GM19438 (cell line): ENCODE measurements around the gene SLC39A3.

Experiments
- ATAC-seq: cut with Tn5 transposase; IDR thresholded peaks from one replicate; pipeline ENCODE4 v1.9.1; 2021; ENCODE audit warnings: low read depth; ENCODE audit not compliant: unreplicated experiment

SLC39A3 gene

DNA sequence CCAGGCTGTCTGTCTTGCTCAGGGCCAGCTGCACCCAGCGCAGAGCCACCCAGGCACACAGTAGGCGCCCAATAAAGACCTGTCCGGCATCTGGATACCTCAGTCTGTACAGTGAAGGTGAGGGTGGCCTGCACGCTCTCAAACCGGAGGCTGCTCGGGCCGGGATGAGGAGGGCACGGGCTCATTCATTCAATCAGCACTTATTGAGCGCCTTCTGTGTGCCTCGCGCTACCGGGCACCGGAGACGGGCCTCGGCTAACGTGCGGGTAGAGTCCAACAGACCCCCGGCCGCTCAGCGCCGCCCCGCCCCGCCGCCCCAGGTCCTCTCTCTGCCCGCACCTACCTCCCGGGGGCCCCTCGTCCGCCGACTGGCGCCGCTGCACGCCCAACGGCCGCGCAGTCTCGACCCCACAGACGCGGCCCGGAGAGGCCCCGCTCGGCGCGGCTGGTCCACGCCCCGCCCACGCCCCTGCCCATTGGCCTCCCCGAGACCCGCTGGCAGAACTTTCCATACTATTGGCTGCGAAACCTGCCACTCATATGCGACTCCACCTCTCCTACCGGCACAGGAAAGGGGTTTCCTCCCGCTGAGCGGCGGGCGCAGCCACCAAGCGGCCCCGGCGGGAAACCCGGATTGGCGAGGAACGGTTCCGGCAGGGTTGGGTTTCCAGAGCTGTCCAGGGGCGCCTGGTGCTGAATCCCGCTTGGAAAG lies at the start of gene SLC39A3:
TSS of gene SLC39A3 (minus strand) at position 416 of the 712 bp plus-strand sequence. CDS start 2,760 bp downstream, outside the sequence.
- peak; percentile 92 for ATAC-seq

DNA sequence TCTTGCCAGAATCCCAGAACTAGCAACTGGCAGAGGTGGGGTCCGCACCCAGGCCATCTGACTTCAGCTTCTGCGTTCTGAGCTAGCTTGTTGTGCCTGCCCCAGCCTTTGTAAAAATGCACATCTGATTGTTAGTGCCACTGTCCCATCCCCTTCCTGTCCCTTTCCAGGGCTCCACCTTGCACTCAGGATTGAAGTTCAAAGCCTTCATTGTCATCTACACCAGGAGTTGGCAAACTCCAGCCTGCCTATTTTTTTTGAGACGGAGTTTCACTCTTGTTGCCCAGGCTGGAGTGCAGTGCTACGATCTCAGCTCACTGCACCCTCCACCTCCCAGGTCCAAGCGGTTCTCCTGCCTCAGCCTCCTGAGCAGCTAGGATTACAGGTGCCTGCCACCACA lies 48.4 kb upstream of the SLC39A3 start:
- no peak for ATAC-seq

DNA sequence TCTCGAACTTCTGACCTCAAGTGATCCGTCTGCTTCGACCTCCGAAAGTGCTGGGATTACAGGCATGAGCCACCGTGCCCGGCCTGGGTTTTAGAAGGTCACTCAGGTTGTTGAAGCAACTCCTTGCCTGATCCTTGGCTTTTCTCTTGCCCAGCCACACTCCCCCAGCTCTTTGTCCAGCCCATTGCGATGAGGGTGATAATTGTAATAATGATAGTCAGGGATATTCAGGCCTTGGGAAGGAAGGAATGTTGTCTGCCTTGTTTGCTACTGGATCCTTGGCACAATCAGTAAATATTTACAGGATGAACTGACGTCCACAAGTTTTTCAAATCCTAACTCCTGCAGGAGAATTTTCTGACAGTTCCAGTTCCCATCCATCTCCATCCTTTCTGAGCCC lies 47.3 kb upstream of the SLC39A3 start:
- no peak for ATAC-seq

DNA sequence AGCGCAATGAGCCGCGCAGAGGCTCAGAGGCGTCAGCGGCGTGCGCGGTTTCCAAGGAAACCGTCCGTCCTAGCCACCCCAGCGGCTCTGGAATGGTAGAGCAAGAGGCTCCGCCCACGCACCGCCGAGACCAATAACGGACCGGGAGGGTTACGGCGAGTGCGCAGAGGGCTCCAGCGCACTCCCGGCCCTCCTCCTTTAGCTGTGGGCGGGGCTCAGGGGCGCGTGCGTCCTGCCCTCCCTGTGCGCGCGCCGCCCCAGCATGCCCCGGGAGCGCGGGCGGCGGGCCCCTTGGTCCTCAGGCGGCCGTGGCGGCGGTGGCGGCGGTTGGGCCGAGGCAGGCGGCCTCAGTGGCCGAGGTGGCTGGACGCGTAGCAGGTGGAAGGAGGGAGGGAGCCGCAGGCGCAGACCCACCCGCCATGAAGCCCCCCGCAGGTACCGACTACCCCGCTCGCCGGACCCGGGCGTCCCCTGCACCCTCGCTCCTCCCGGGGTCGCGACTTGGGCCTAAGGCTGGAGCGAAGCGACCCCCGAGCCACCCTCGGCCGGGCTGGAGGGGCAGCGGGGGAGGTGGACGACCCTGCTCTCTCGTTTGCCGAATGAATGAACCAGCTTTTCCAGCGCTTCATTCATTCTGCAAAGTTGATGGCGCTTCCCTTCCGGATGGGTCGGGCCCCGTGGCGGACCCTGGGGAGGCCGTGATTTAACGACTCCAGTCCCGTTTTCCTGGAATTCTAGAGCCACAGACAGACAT lies 45.6 kb upstream of the SLC39A3 start, which contains the start of gene THOP1:
TSS of gene THOP1 (plus strand) at position 260 of the 754 bp plus-strand sequence. CDS start at position 420, 160 bp downstream.
- ATAC-seq = peak; percentile 58

DNA sequence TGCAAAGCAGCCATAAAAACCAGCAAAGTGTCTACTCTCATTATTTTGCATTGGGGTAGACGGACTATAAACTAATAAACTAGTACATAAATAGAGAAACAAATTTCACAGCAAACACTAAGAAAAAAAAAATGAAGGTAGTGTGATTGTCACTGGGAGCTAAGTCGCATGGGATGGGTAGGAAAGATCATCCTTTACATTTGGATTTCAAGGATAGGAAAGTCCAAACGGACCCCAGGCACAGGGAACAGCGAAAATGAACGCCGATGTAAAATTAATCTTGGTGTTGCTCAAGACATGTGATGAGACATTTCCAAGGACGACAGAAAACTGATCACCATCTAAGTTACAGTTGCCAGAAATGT lies 43.9 kb upstream of the SLC39A3 start:
- ATAC-seq = no peak

GRCh38 chr19:2782936-2783780 lies 43.3 kb upstream of the SLC39A3 start, which contains the start of gene SGTA:
SGTA (minus strand) TSS chr19:2783273; CDS start chr19:2769068, 14,205 bp downstream.
- ATAC-seq = peak; percentile 76

- no peak for ATAC-seq
Observed at GRCh38 chr19:2782329-2782935, 42.6 kb upstream of the SLC39A3 start.

- no peak for ATAC-seq
Observed at GRCh38 chr19:2780284-2780683, 40.5 kb upstream of the SLC39A3 start.

GRCh38 chr19:2779121-2779740 lies 39.4 kb upstream of the SLC39A3 start:
- no peak for ATAC-seq

DNA sequence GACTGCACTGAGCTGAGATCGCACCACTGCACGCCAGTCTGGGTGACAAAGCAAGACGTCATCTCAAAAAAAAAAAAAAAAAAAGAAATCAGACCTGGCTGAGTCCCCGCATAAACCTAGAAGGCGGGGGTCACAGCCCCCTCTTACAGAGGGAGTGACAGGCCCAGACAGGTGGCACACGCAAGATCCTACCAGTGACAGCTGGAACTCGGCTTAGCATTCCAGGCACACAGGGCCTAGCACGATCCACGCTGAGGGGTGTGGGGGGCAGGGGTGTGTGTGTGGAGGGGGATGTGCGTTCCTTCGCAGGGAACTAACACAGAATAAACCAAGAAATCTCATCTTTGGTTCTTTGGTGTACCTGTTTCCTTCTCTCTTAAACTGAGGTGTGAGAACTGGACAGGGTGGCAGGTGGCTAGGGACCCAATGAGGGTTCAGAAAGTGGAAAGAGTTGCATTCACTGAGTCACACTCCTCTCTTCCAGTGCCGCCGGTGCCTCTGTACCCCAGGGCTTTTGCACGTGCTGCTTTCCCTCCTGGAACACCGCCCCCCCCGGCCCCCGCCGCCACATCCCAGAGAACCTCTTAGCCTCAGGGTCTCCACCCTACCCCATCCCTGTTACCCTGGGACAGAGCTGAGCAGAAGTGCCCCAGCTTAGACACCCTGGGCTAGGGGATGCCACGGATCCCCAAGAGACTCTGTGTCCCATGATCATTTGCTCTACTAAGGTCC lies 38.3 kb upstream of the SLC39A3 start:
- ATAC-seq = no peak

DNA sequence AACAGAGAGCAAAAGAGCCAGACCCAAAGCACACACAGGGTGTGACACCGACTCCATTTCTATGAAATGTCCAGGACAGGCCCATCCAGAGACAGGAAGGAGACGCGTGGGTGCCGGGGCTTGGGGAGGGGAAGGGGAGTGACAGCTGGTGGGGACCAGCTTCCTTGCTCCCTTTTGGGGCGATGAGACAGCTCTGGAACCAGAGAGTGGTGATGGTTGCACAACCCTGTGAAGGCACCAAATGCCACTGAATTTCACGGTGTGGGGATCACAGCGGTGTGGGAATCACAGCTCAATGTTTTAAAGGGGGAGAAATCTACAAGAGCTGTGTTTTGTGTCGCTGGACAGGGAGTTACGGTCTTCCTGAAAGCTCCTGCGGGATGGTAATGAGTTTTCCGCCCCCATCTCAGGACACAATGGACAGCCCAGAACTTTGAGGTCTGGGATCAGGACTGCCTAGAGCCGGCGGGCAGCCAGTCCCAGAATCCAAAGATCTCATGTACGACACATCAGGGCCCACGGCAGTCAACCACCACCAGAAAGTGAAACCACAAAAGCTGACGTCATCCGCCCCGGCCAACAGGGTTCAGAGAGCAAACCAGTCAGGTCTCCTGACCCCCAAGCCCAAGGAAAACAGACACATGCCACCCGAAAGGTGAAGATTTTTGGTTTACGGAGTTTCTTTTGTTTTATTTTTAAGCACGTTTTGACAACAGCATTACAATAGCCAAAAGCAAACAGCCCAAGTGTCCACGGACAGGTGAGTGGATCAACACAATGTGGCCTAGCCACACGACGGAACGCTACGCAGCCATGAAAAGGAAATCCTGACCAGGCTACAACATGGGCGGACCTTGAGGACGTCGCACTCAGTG lies 36.0 kb upstream of the SLC39A3 start:
- ATAC-seq = no peak

DNA sequence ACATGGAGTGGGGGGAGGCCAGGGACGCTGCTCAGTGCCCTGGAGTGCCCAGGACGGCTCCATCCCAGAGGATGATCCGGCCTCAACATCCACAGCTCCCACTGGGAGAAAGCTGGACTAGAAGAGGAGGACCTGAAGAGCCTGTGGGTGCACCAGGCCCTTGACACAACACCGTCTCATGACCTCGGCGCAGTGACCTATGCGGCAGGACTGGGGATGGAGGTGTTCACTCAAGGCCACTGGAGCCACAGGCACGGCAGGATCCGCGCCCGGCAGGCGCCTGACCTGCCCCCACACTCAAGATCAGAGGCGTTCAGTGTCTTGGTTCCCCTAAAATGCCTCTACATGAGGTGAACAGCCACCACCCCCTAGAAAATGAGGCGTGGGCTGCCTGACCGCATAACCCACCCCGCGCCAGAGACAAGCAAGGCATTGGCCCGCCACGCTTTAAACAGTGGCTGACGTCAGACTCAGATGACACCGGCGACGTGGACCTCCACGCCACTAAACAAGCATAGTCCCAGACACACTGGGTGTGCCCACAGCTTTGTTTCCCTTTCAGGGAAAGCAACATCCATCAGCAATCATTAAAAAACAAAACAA lies 35.2 kb upstream of the SLC39A3 start:
- no peak for ATAC-seq

GRCh38 chr19:2774083-2774679 lies 34.4 kb upstream of the SLC39A3 start:
- no peak for ATAC-seq

DNA sequence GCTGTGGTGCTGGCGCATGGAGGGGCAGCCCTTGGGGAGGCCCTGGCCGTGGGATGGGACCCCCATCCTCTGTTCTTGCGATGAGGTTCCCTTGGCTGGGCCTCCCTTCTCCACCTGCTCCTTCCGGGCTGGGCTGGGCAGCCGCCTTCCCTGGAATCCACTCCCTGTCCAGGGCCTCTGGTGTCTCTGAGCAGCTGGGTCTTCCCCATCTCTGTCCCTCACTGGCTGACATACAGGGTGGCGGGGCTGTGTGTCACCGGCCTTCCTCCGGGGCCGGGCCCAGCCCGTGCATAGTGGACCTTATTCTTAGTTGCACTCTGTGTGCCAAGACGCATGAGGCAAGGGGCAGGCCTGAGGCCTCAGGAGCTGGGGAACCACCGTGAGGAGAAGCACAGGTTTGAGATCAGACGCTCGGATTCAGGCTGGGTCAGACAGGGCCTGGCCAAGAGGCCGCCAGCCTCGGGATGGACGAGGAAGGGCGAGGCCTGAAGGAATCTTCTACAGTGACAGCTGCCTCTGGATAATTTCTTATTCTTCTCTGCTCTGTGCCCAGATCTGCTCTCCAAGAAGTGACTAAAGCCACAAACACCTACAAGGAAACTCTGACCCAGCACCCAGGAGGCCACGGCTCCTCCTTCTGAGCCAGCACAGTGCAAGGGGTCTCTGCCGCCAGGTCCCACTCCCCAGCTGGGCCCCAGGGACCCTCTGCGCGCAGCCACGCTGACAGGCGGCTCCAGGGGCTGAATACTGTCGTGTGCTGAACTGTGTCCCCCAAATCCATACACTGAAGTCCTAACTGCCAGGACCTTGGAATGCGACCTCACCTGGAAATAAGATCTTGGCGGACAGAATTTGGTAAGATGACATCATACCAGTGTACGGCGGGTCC lies 32.2 kb upstream of the SLC39A3 start:
- no peak for ATAC-seq

DNA sequence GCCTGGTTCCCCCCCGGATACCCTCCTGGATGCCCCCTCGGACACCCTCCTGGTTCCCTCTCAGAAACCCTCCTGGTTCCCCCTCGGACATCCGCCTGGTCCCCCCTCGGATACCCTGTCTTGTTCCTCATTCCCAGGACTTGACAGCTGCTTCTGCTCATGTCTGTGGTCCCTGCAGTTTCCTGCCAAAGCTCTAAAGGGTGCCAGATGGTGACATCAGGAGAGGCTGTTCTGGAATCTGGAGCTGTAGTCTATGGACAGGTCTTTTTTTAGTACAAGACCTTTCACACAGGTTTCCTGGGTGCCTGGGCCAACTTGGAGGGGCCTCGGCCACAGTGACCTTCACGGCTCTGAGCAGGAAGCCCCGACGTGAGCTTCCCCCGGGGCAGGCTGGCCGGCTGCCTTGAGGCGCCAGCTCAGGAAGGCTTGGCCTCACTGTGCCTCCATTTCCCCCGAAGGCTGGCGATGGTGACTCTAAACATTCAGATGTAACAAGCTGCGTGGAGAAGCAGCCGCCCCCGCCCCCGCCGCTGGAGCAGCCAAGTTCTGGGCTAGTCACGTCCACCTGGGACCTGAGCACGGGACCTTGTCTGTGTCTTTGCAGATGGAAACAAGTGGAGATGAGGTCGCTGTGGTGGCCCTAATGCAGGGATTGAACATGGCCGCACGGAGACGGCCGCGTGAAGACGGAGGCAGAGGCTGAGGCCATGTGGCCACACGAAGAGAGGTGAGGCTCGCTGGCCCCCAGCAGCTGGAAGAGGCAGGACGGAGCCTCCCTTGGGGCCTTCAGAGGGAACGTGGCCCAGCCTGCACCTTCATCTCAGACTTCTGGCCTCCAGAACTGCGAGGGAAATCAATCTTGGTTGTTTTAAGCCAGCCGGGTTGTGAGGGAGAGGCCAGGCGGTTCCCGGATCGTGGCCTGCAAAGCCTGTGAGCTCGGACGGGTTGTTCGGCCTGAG lies 30.5 kb upstream of the SLC39A3 start:
- ATAC-seq = no peak

- no peak for ATAC-seq
Observed at GRCh38 chr19:2769218-2769617, 29.4 kb upstream of the SLC39A3 start.
